Measurements from ENCODE around the gene MIB2.
"Not testable (repeated sequence)": the region's sequence is repeated elsewhere in the genome, so short reads cannot be mapped to it uniquely, and the experiment has no call there.

The MIB2 gene

DNA sequence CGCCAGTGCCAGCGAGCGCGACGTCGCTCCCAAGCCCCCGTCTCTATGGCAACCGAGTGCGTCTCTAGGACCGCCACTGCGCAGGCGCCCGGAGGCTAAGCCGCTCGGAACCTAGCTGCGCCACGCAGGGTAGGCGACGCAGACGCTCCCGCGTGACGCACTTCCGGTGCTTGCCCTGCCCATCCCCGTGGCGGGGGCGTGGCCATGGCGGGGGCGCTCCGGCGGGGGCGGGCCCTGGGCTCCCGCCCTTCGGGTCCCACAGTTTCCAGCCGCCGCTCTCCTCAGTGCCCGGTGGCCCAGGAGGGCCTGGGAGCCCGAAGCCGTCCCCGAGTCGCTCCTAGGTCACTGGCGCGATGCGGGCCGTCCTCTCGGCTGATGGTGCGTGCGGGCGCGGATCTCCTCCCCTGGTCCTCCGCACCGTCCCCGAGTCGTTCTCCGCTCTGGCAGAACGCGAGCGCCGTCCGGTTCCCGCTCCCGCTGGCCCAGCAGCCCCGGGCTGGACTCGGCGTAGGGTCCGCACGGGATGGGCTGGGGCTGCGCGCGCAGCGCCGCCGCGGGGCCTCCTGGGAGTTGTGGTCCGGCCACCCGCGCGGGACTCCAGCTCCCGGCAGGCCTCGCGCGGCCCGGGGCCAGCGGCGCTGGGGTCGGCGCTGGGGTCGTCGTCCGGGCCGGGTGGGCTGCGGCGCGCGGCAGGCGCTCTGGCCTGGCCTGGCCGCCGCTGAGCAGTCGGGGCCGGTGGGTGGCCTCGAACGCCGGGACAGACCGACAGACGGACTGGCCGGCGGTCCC, at the start of gene MIB2:
TSS of gene MIB2 (plus strand) at position 245 of the 789 bp plus-strand sequence. CDS start 7,953 bp downstream, outside the sequence.
- peak; percentile 96 to 97 for DNase-seq (ENCODE audit: low read depth in 2 of 2)

DNA sequence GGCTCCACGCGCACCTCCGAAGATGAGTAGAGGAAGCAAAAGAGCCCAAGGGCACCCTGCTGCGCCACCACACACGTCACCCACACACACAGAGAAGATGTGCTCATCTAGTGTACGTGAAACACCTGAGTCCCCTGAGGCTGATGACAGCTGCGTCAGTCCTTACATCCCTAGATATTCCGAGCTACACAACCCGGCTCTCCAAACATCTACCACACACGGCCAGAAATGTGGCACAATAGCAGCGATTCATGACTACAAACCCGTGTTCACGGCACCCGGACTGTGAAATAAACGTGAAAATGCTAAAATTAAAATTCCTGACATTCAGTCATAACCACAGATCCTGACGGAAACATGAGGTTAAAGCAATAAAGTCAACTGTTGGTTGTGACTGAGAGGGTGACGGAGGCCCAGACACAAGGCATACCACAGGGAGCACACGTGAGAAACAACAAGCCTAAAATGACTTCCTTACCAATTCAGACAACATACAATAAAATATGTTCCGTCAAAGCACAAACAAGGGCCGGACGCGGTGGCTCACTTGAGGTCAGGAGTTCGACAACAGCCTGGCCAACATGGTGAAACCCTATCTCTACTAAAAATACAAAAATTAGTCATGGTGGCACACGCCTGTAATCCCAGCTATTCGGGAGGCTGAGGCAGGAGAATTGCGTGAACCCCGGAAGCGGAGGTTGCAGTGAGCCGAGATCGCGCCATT, 48.0 kb upstream of the MIB2 start:
- DNase-seq (ENCODE audit: low read depth in 2 of 2): no peak

DNA sequence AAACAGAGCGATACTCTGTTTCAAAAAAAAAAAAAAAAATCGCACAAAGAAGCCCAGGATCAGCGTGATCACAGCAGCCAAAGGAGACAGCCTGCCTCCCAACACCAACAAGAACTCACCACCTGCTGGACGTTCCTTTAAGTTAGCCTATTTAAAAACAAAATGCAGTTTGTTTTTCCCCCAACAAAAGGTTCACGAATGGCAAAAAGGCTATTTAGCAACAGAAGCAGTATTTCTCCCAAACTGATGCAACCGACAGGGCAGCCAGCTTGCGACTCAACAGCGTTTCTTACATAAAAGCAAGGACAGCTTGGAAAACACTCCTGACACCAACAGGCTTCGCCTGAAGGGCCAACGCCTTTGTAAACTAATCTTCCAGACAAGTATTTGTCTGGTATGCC, 47.4 kb upstream of the MIB2 start:
- no peak for DNase-seq (ENCODE audit: low read depth in 2 of 2)

DNA sequence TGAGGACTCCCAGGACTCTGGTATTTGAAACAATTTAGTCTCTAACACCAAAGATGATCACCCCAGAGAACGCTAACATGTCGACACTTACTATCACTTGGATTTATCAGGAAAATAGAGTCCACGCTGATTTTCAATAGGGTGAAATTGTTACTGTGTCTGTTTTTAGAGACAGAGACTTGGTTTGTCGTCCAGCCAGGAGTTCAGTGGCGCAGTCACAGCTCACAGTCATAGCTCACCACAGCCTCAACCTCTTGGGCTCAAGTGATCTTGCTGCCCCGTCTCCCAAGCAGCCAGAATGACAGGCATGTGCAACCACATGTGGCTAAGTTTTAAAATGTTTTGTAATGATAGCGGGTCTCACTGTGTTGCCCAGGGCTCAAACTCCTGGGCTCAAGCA, 46.0 kb upstream of the MIB2 start:
- no peak for DNase-seq (ENCODE audit: low read depth in 2 of 2)

DNA sequence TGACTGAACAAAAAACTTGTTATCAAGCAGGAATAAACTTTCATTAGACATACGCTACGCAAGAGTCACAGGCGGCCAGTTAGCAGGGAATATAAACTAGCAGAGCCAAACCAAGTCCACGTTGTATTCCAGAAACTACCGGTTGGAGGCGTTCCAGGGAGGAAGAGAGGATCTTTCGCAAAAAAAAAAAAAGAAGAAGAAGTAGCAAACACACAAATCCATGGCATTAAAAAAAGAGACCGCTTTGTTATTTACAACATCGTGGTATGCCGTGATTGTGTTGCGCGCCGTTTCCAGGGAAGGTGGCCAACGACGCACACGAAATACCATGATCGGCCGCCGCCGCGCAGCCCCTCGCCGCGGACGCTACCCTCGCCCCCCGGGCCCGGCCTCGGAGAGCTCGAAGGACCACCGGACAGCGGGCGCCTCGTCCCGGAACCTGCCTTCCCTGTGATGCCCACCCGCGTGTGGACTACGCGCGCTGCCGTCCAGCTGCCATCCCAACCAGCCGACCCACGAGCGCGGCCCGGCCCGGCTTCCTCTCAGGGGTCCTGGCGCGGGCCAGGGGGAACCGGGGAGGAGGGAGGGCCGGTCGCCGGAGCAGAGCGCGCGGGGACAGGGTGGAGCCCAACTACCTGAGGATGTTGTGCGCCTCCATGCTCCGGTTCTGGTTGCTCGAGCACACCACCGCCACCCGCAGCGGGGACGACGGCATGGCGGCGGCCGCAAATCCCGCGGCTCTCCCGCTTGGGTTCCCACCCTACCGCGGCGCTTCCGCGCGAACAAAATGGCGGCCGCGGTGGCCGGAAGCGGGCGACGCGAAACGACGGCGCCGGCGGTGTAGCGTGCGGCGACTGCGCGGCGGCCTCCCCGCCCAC, 41.2 kb upstream of the MIB2 start:
- DNase-seq (ENCODE audit: low read depth in 2 of 2): peak; percentile 59 to 62

DNA sequence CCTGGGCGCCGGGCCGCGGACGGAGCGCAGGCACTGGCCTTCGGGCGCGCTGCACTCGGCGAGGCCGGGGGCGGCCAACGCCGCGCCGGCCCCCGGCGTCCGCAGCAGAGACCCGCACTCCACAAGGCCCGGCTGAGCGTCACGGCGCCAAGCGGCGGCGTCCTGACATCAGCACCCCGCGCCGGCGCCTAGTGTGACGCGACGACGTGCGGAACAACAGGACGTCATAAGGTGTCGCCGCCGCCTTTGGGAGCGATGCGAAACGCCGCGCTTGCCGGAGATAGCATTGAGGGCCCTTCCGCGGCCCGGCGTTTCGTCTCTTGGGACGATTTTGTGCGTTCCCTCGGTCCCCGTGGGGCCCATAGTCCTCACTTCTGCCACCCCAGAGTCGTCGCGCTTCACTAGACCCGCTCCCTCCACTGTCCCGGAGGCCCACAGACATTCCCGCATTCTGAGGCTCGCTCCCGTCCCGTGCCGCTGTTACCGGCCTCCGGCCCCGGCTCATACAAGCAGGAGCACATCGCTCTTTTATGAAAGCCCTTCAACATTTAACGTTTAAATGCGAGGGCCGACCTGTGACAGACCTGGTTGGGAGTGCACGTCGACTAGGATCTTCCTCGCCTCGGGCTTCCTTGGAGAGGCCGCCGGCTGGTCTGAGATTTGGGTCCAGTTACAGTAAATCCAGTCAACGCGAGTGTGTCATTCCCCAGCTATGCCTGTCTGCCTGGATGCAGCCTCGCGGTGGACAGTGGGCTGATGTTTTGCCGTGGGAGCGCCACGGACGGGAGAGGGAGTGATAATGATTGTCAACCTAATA, 40.4 kb upstream of the MIB2 start, which contains the start of gene SSU72:
TSS of gene SSU72 (minus strand) at position 143 of the 817 bp plus-strand sequence. CDS start 306 bp downstream, outside the sequence.
- DNase-seq (ENCODE audit: low read depth in 2 of 2): peak; percentile 89

DNA sequence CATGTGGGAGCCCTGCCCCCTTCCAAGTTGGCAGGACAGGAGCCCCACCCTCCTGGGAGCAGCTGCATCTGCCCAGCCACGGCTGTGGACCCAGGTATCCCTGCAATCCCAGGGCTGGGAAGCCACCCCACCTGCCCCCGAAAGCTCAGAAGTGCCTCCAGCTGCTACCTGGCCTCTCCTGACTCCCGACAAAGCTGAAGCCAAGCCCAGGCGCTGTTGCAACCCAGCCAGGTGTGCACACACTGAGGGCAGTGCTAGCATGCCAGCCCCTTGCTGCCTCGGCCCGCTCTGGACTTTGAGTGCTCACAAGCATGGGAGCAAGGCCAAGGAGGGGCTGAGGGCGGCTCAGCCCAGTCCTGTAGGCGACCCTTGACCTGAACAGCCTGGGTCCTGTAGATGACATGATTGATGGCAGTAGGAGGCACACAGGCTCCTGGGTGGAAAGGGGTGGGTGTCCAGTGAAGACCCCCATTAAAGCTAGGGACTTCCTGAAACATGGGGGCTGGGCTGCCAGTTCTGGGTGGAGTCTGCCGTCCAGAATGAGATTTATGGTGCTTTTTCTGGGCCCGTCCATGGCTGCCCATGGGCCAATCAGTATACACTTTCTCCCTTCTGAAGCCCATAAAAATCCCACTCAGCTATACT, 37.8 kb upstream of the MIB2 start:
- DNase-seq (ENCODE audit: low read depth in 2 of 2): no peak

DNA sequence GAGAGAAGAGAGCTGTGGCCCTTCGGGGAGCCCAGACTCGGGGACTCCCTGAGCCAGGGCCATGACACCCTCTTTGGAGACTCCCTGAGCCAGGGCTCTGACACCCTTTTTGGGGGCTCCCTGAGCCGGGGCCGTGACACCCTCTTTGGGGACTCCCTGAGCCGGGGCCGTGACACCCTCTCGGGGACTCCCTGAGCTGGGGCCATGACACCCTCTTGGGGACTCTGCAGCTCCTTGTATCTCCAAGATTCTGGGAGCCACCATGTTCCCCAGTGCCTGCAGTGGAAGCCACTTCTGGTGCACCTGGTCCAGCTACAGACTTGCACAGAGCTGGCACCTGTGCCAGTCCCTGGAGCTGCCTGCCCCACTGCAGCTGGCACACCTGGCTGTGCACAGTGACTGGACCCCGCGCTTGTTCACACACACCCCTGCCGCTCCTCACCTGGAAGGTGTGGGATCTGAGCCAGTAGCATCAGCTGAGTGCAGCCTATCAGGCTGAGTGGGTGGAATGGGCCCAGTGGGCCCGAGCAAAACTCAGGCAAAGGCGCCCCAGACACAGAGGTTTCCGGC, 36.8 kb upstream of the MIB2 start:
- DNase-seq (ENCODE audit: low read depth in 2 of 2): no peak

DNA sequence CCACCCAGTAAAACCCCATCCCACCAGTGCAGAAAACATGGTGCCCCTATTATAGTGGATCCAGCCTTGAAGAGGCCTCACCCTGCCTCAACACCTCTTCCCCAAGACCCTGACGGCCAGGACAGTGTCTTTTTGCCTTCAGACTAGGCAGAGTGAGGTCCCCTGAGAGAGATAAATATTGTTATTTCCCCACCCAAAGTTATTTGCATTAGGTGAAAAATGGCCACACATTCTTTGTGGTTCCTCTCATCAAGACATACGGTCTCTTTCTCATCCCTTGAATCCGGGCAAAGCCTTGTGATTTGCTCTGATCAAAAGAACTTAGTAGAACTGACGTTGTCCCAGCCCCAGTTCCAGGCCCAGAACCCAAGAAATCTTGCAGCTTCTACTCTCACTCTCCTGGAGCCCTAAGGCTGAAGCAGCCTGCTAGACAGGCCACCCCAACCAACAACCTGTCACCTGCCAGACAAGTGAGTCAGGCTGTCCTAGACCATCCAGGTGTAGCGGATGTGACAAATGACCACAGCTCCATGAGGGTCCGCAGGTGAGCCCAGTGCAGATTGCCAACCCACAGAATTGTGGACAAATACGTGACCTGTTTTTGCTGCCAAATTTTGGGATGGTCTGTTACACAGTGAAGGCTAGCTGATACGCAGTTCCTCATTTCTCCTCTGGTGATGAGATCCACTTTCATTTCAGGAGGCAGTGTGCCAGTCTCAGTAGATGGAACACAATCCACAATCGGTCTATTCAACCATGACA, 32.5 kb upstream of the MIB2 start:
- no peak for DNase-seq (ENCODE audit: low read depth in 2 of 2)

DNA sequence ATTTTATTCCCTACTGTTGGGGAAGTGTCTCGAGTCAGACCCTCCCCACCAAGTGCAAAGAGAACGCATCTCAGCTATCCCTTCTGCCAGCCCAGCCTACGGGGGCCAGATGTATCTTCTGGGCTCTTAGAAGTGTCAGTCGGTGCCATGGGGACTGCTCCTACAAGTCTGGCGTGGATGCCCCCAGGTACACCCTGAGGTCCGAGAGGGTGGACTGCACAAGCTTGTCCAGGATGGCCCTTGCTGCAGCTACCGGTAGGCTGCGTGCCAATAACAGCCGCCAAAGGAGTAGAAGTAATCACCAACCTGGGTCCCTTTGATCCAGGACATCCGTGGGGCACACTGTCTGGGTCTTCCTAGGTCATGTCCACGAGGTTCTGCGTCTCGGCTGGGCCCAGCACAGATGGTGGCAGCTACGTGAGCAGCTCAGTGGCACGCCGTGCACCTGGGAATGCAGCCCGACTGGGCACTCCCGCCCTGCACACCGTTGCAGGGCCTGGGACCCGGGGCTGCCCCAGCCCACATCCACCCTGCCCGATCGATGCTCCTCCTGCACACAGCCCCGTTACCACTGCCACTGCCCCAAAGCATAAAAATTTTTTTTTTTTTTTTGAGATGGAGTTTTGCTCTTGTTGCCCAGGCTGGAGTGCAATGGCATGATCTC, 31.8 kb upstream of the MIB2 start:
- no peak for DNase-seq (ENCODE audit: low read depth in 2 of 2)

DNA sequence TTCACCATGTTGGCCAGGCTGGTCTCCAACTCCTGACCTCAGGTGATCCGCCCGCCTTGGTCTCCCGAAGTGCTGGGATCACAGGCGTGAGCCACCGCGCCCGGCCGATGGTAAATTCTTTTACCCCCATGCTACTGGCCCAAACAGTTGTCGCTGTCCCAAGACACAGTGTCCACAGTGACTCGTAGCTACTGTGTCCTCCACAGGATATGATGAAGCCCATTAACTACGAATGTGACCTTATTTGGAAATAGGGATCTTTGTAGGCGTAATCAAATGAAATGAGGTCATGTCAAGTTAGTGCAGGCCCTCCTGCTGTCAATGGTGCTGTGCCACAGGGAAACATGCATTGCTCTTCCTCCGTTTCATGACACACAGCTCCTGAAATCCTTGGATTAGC, 23.8 kb upstream of the MIB2 start:
- no peak for DNase-seq (ENCODE audit: low read depth in 2 of 2)

DNA sequence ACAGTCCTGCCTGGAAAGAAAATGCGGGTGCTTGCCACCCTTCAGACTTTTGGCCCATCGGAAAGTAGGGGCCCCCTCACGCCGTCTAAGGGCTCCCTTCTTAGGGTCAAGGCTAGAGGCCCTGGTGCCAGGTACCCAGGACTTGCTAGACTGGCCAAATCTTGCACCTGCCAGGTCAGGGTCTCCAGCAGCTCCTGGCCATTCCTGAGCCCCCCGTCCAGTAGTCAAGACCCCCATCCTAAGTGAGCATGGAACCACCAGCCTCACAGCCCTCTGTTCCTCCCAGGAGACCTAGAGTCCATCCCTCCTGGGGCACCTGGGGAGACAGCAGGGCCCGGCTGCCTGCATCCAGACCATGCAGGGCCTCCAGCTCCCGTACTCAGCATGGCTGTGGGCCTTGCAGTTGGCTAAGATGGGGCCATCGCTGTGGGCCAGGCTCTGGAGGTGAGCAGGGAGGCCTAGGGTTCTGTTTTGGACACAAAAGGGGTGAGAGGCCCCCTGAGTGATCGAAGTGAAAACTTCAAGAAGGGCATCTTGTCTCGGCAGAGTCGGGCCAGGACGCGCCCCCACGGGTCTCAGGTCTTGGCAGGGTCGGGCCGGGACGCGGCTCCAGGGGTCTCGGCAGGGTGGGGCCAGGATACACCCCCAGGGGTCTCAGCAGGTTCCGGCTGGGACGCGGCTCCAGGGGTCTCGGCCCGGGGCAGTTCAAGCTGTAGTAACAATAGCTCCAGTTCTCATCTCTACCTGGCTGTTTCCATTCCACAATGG, 21.3 kb upstream of the MIB2 start:
- DNase-seq (ENCODE audit: low read depth in 2 of 2): no peak

DNA sequence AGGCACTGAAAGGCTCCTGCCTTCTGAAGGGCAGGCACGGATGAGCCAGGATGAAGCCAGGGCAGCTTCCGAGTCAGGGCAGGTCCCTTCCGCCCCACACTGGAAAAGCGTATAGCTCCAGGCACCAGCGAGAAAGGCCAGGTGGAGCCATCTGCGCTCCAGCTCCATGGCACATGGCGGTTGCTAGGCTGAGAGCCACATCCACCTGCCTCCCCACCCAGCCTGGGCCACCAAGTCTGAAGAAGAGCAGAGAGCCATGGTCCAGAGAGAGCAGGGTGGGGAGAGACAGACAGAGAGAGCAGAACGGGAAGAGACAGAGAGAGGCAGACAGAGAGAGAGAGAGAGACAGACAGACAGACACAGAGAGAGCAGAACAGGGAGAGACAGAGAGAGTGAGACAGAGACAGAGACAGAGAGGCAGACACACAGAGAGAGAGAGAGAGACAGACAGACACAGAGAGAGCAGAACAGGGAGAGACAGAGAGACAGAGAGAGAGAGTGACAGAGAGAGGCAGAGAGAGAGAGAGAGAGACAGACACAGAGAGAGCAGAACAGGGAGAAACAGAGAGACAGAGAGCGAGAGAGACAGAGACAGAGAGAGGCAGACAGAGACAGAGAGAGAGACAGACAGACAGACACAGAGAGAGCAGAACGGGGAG, 20.6 kb upstream of the MIB2 start:
- DNase-seq (ENCODE audit: low read depth in 2 of 2): no peak

DNA sequence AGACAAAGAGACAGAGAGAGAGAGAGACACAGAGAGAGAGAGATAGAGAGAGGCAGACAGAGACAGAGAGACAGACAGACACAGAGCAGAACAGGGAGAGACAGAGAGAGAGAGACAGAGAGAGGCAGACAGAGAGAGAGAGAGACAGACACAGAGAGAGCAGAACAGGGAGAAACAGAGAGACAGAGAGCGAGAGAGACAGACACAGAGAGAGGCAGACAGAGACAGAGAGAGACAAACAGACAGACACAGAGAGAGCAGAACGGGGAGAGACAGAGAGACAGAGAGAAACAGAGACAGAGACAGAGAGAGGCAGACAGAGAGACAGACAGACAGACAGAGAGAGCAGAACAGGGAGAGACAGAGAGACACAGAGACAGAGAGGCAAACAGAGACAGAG, 20.0 kb upstream of the MIB2 start:
- DNase-seq (ENCODE audit: low read depth in 2 of 2): not testable (repeated sequence)

DNA sequence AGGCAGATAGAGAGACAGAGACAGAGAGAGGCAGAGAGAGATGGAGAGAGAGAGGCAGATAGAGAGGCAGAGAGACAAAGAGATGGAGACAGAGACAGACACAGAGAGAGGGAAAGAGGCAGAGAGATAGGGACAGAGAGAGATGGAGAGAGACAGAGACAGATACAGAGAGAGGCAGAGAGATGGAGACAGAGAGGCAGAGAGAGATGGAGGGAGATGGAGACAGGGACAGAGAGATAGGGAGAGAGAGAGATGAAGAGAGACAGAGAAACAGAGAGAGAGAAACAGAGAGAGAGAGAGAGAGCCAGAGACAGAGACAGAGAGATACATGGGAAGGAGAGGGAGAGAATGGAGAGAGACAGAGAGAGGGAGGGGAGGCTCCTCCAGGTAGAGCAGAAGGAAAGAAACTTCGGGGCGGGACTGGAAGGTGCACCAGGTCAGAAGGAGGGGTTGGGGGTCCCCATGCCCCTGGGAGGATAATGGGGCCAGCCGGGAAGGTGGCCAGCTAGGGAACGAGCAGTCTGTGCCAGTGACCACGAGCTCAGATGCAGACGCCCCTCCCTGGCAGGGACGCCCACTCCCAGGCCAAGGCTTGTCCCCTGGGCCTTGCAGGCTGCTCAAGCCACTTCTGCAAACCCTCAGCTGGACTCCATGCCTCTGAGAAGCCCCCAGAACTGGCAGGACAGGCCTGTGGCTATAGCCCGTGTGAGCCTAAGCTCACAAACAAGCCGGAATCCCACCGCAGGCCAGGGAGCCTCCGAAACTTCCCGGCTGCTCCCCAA, 18.6 kb upstream of the MIB2 start:
- DNase-seq (ENCODE audit: low read depth in 2 of 2): no peak

DNA sequence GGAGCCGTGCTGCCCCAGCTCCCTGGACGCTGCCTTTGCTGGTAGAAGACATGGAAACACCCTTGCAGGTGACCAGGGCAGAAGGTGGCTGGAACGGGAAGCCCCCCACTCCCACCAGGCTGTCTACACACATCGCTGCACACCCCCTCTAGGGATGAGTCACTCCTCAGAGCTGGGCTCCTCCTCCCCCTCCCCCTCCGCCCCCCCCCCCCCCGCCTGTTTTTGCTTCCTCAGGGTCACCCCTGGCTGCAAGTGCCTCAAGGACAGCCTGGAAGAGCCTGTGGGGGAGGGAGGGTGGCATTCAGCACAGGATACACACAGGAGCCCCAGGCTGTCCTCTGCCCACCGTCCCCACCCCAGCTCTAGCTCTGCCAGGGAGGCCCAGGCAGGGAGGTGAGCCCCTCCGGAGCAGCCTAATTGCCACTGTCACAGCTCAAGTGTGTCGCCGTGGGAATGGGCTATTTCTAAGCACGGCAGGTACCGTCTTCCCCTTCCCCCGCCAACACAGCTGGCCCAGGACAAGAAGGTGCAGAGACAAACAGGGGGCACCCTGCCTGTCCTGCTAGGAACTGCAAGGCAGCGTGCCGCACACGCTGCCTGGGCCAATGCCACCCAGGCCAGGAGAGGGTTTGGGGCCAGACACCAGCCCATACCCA, 17.9 kb upstream of the MIB2 start:
- DNase-seq (ENCODE audit: low read depth in 2 of 2): no peak

Data from stimulated activated CD8-positive, alpha-beta memory T cell treated with anti-CD3 and anti-CD28 coated beads, Interleukin-15, amount 100 ng/mL, for 48 hours (primary cell).